ENCODE measurements around the gene HBEGF. TPM values are rescaled to one million over a fixed set of nuclear protein-coding genes. Genes with fewer than 3 reads are reported as not detected.

HBEGF gene
- polyA plus RNA-seq, 2 of the 4 experiments (the other 2 are of a cell fraction): 3.4 to 5.0 TPM

- DNase-seq (ENCODE audit: low read depth in 1 of 2, low spot score in 1 of 2): no peak
- ChIA-PET POLR2A (no interaction called here), CTCF (interaction anchor here (0.9 to 36.9 kb wide), 5 partner anchors 8 to 122 kb away, joined by 3 to 1613 read pairs (median 3); no protein-coding TSS in a partner anchor)
- TF ChIP-seq HDAC2 (IDR thresholded peaks at IDR 0.05): no peak
- TF ChIP-seq HOXB5 (CRISPR knock-in tag; IDR thresholded peaks at IDR 0.05): no peak
- H3K9me3 ChIP-seq: no peaks in the 10 kb centered on the region
- WGBS (ENCODE audit: missing lambda C conversion rate): 86% methylated on average over 6 of the region's 6 CpGs
- no peak for ATAC-seq
- FAIRE-seq: no peak
- peaks cover 28% of the 10 kb centered on the region for H3K4me1 ChIP-seq
- H3K4me2 ChIP-seq: no peak overlapping the region
- H3K27ac ChIP-seq: no peak overlapping the region
- no peak overlapping the region for H3K4me3 ChIP-seq
These were observed 4.1 kb downstream of the HBEGF start for GRCh38 chr5:140342287-140342686.

- no peaks in the 10 kb centered on the region for H3K9me3 ChIP-seq
- ATAC-seq (no peak), FAIRE-seq (no peak), DNase-seq (ENCODE audit: low read depth in 1 of 2, low spot score in 1 of 2) (no peak)
- no peak overlapping the region for H3K27ac ChIP-seq
- H3K4me2 ChIP-seq: no peak overlapping the region
- TF ChIP-seq JUNB (IDR thresholded peaks at IDR 0.05): no peak
- TF ChIP-seq KDM1A (IDR thresholded peaks at IDR 0.05; ENCODE audit: low read depth): no peak
- no peak for TF ChIP-seq POLR2A (IDR thresholded peaks at IDR 0.05; ENCODE audit: low read length)
- no peak for TF ChIP-seq CBX8 (IDR thresholded peaks at IDR 0.05)
- no peak for TF ChIP-seq CEBPB (IDR thresholded peaks at IDR 0.05)
- TF ChIP-seq KDM5A (IDR thresholded peaks at IDR 0.05): no peak
- H3K4me1 ChIP-seq: peaks cover 23% of the 10 kb centered on the region
- ChIA-PET CTCF (interaction anchor here (1.2 to 36.9 kb wide), 3 partner anchors 10 to 97 kb away, joined by 3 to 1613 read pairs (median 33); no protein-coding TSS in a partner anchor), POLR2A (no interaction called here)
- H3K4me3 ChIP-seq: no peak overlapping the region
- WGBS (ENCODE audit: missing lambda C conversion rate): 81% methylated on average over 4 of the region's 5 CpGs
These were observed 4.8 kb downstream of the HBEGF start for GRCh38 chr5:140341591-140341990.

- ATAC-seq (no peak), FAIRE-seq (no peak), DNase-seq (ENCODE audit: low read depth in 1 of 2, low spot score in 1 of 2) (no peak)
- ChIA-PET CTCF (interaction anchor here (1.1 to 36.9 kb wide), 3 partner anchors 11 to 96 kb away, joined by 4 to 1613 read pairs (median 33); no protein-coding TSS in a partner anchor), POLR2A (no interaction called here)
- H3K4me3 ChIP-seq: no peak overlapping the region
- peaks cover 22% of the 10 kb centered on the region for H3K4me1 ChIP-seq
- TF ChIP-seq, protein P1, sequence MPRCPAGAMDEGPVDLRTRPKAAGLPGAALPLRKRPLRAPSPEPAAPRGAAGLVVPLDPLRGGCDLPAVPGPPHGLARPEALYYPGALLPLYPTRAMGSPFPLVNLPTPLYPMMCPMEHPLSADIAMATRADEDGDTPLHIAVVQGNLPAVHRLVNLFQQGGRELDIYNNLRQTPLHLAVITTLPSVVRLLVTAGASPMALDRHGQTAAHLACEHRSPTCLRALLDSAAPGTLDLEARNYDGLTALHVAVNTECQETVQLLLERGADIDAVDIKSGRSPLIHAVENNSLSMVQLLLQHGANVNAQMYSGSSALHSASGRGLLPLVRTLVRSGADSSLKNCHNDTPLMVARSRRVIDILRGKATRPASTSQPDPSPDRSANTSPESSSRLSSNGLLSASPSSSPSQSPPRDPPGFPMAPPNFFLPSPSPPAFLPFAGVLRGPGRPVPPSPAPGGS (IDR thresholded peaks at IDR 0.05): no peak
- TF ChIP-seq CEBPB (IDR thresholded peaks at IDR 0.05): no peak
- TF ChIP-seq, protein P2, sequence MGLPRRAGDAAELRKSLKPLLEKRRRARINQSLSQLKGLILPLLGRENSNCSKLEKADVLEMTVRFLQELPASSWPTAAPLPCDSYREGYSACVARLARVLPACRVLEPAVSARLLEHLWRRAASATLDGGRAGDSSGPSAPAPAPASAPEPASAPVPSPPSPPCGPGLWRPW (IDR thresholded peaks at IDR 0.05): no peak
- no peak for TF ChIP-seq JUNB (IDR thresholded peaks at IDR 0.05)
- TF ChIP-seq RCOR1 (IDR thresholded peaks at IDR 0.05; ENCODE audit: low read depth, low read length): no peak
- TF ChIP-seq ATOH8 (CRISPR knock-in tag; IDR thresholded peaks at IDR 0.05; ENCODE audit: low read depth): no peak
- no peak for TF ChIP-seq HOXB5 (CRISPR knock-in tag; IDR thresholded peaks at IDR 0.05)
- TF ChIP-seq POLR2AphosphoS2 (conservative IDR thresholded peaks at IDR 0.05; ENCODE audit: low read length): no peak
- TF ChIP-seq MAZ (IDR thresholded peaks at IDR 0.05; ENCODE audit: borderline replicate concordance, low read depth, low read length): no peak
- TF ChIP-seq TP53 (CRISPR knock-in tag; IDR thresholded peaks at IDR 0.05): no peak
- TF ChIP-seq CHD4 (IDR thresholded peaks at IDR 0.05; ENCODE audit: borderline replicate concordance): no peak
- no peak overlapping the region for H3K4me2 ChIP-seq
- no peaks in the 10 kb centered on the region for H3K9me3 ChIP-seq
- no peak overlapping the region for H3K27ac ChIP-seq
These were observed 5.7 kb downstream of the HBEGF start for GRCh38 chr5:140340605-140341121.

GRCh38 chr5:140339636-140340035 lies 6.8 kb downstream of the HBEGF start:
- 80% methylated on average over 4 of the region's 4 CpGs for WGBS (ENCODE audit: missing lambda C conversion rate)
- Histone ChIP-seq H3K9me3 (no peaks in the 10 kb centered on the region), H3K4me2 (no peak overlapping the region), H3K4me1 (peaks cover 12% of the 10 kb centered on the region), H3K27ac (0 out of 6 replicates have a peak overlapping the region, but pooled peaks of 1 of the 2 experiments have one; percentile 15), H3K4me3 (no peak overlapping the region)
- no peak for ATAC-seq
- ChIA-PET CTCF (interaction anchor here (5.2 to 36.9 kb wide), 2 partner anchors 12 to 95 kb away, joined by 33 to 1613 read pairs; no protein-coding TSS in a partner anchor), POLR2A (no interaction called here)
- no peak for FAIRE-seq
- DNase-seq (ENCODE audit: low read depth in 1 of 2, low spot score in 1 of 2): no peak
- TF ChIP-seq ZSCAN20 (CRISPR knock-in tag; IDR thresholded peaks at IDR 0.05) (no peak), GATA3 (IDR thresholded peaks at IDR 0.05; ENCODE audit: borderline replicate concordance) (no peak), BHLHE40 (IDR thresholded peaks at IDR 0.05; ENCODE audit: low read depth, low read length) (no peak), ZFP36 (IDR thresholded peaks at IDR 0.05; ENCODE audit: borderline replicate concordance, partially characterized antibody) (no peak), MAFK (IDR thresholded peaks at IDR 0.05; ENCODE audit: partially characterized antibody) (no peak), CBX8 (IDR thresholded peaks at IDR 0.05) (no peak), HEYL (CRISPR knock-in tag; IDR thresholded peaks at IDR 0.05) (no peak), ATOH8 (CRISPR knock-in tag; IDR thresholded peaks at IDR 0.05; ENCODE audit: low read depth) (no peak), EHMT2 (IDR thresholded peaks at IDR 0.05; ENCODE audit: low read depth) (no peak), RFX5 (IDR thresholded peaks at IDR 0.05) (no peak), HMGXB4 (CRISPR knock-in tag; IDR thresholded peaks at IDR 0.05; ENCODE audit: borderline replicate concordance) (no peak), ESRRA (IDR thresholded peaks at IDR 0.05; ENCODE audit: borderline replicate concordance, low read length) (no peak)
- TF ChIP-seq, protein P1 (IDR thresholded peaks at IDR 0.05): no peak

All from A549 (cell line).